HG03108 (cell line): ENCODE results near the gene KIAA1217.
"Not testable (repeated sequence)": the region's sequence is repeated elsewhere in the genome, so short reads cannot be mapped to it uniquely, and the experiment has no call there.

Experiments
- ATAC-seq: cut with Tn5 transposase; IDR thresholded peaks from one replicate; pipeline ENCODE4 v1.9.1; 2021; ENCODE audit warnings: moderate library complexity; ENCODE audit not compliant: unreplicated experiment

KIAA1217 gene

GRCh38 chr10:24434961-24435360, 226.0 kb downstream of the KIAA1217 start:
- no peak for ATAC-seq

- ATAC-seq, result no peak
These were observed 226.4 kb downstream of the KIAA1217 start for GRCh38 chr10:24435374-24435773.

GRCh38 chr10:24437302-24437701, 228.4 kb downstream of the KIAA1217 start:
- ATAC-seq, result no peak

- ATAC-seq, result no peak
These were observed 229.9 kb downstream of the KIAA1217 start for GRCh38 chr10:24438800-24439199.

- ATAC-seq, result no peak
These were observed 231.0 kb downstream of the KIAA1217 start for GRCh38 chr10:24439935-24440334.

- no peak for ATAC-seq
These were observed 232.2 kb downstream of the KIAA1217 start for GRCh38 chr10:24440817-24441797.

GRCh38 chr10:24442234-24442633, 233.3 kb downstream of the KIAA1217 start:
- ATAC-seq, result no peak

- not testable (repeated sequence) for ATAC-seq
These were observed 233.8 kb downstream of the KIAA1217 start for GRCh38 chr10:24442641-24443174.

GRCh38 chr10:24444337-24444736, 235.4 kb downstream of the KIAA1217 start:
- ATAC-seq, result no peak

- ATAC-seq, result not testable (repeated sequence)
These were observed 237.0 kb downstream of the KIAA1217 start for GRCh38 chr10:24445958-24446357.

- no peak for ATAC-seq
These were observed 237.8 kb downstream of the KIAA1217 start for GRCh38 chr10:24446739-24447138.

- no peak for ATAC-seq
These were observed 239.5 kb downstream of the KIAA1217 start for GRCh38 chr10:24448351-24448999.

GRCh38 chr10:24449321-24449740, 240.4 kb downstream of the KIAA1217 start:
- ATAC-seq, result no peak

- ATAC-seq, result no peak
These were observed 240.9 kb downstream of the KIAA1217 start for GRCh38 chr10:24449769-24450310.

GRCh38 chr10:24451325-24451820, 242.4 kb downstream of the KIAA1217 start:
- ATAC-seq, result no peak

- ATAC-seq, result no peak
These were observed 243.1 kb downstream of the KIAA1217 start for GRCh38 chr10:24452030-24452429.

- ATAC-seq, result no peak
These were observed 244.5 kb downstream of the KIAA1217 start for GRCh38 chr10:24453404-24453830.

- no peak for ATAC-seq
These were observed 245.0 kb downstream of the KIAA1217 start for GRCh38 chr10:24453973-24454372.

- ATAC-seq, result no peak
These were observed 246.5 kb downstream of the KIAA1217 start for GRCh38 chr10:24455447-24455846.

GRCh38 chr10:24456322-24456721, 247.4 kb downstream of the KIAA1217 start:
- no peak for ATAC-seq

GRCh38 chr10:24457661-24458318, 248.9 kb downstream of the KIAA1217 start:
- no peak for ATAC-seq
